Heart left ventricle (tissue), 13 donors: ENCODE data around the gene PSEN1.
"Not testable (repeated sequence)": the region's sequence is repeated elsewhere in the genome, so short reads cannot be mapped to it uniquely, and the experiment has no call there.

Experiments used
- POLR2A ChIP-seq, 2 donors: fragments of 450-650 bp; IDR thresholded peaks; one replicate each; pipeline ENCODE4 v1.6.1; 2017; ENCODE audit warnings: antibody characterized with exemption in 2 of 2, mild to moderate bottlenecking in 2 of 2, moderate library complexity in 2 of 2
- TF ChIP-seq, protein P1 (sequence below), 12 donors: fragments of 200-600 bp; sonication (generic) in 4 of 12; IDR thresholded peaks; one replicate each; pipeline versions ENCODE4 v1.5.0 to v1.8.0; 2018 to 2022; ENCODE audit warnings: antibody characterized with exemption in 12 of 12, mild to moderate bottlenecking in 5 of 12
- donor health status: ischemic (EF 13 %, LVEDD 7.1; RV severe dilation, severe dysfunction).
- donor health status: DM: no; HTN: yes; CAD: no.
- donor health status: DM: no; HTN: no; CAD: no.
- donor health status: ischemic (EF 25% LVEDD 6.9; RV normal size, moderate dysfunction).
- donor health status: ischemic (EF 25% LVEDD 5.7; RV mildly dilated, moderate dysfunction).
- donor health status: ischemic (EF 35%, LVEDD 5.7; RV mildly dilated, moderate dysfunction).
- donor health status: nonischemic (EF 11% LVEDD 7.7; RV severe dilation, severe dysfunction).
- donor health status: DM: yes; HTN: yes; CAD: no.
- donor health status: PGD.
- donor health status: ischemic (EF 29% LVEDD 5.4; RV normal size, mild dysfunction).
- donor health status: nonischemic (EF 23%, LVEDD 6.1; RV moderate dilation, normal function).

DNA sequence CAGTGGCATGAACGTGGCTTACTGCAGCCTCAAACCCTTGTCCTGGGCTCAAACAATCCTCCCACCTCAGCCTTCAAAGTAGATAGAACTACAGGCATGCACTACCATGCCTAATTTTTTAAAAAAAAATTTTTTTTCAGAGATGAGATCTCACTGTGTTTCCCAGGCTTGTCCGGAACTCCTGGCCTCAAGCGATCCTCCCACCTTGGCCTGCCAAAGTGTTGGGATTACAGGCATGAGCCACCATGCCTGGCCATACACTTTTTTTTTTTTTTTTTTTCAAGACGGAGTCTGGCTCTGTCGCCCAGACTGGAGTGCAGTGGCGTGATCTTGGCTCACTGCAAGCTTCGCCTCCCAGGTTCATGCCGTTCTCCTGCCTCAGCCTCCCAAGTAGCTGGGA, 58.0 kb downstream of the PSEN1 start:
- TF ChIP-seq, protein P1, sequence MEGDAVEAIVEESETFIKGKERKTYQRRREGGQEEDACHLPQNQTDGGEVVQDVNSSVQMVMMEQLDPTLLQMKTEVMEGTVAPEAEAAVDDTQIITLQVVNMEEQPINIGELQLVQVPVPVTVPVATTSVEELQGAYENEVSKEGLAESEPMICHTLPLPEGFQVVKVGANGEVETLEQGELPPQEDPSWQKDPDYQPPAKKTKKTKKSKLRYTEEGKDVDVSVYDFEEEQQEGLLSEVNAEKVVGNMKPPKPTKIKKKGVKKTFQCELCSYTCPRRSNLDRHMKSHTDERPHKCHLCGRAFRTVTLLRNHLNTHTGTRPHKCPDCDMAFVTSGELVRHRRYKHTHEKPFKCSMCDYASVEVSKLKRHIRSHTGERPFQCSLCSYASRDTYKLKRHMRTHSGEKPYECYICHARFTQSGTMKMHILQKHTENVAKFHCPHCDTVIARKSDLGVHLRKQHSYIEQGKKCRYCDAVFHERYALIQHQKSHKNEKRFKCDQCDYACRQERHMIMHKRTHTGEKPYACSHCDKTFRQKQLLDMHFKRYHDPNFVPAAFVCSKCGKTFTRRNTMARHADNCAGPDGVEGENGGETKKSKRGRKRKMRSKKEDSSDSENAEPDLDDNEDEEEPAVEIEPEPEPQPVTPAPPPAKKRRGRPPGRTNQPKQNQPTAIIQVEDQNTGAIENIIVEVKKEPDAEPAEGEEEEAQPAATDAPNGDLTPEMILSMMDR (IDR thresholded peaks at IDR 0.05): not testable (repeated sequence)
- TF ChIP-seq POLR2A (IDR thresholded peaks at IDR 0.05): not testable (repeated sequence)
